Lung (tissue), 12 donors: Measurements from ENCODE around the gene TRPC3. TPM values are rescaled to one million over a fixed set of nuclear protein-coding genes. Genes with fewer than 3 reads are reported as not detected.
A peak's percentile ranks its signal among the peaks of the same experiment; 100 is the strongest.

ENCODE experiments used
- ATAC-seq: fragments of 200-7000 bp; cut with Tn5 transposase; one replicate; pipeline ENCODE4 v1.9.1; 2020; ENCODE audit warnings: moderate number of reproducible peaks; ENCODE audit not compliant: insufficient read depth, low FRiP score
- DNase-seq, 3 donors: peaks; one replicate each; pipeline ENCODE4 v3.0.0-alpha.2; 2013 to 2017
- H3K27ac ChIP-seq, 2 donors: one replicate each; pipeline ENCODE4 v1.5.1; 2013; ENCODE audit warnings: mild to moderate bottlenecking in 2 of 2, moderate library complexity in 2 of 2, control low read depth in 1 of 2, inconsistent platforms in 1 of 2, low read depth in 1 of 2, low read length in 1 of 2
- H3K27me3 ChIP-seq, 3 donors: one replicate each; pipeline ENCODE4 v1.5.1; 2013; ENCODE audit warnings: low read length in 2 of 3; ENCODE audit not compliant: control insufficient read depth in 3 of 3, insufficient read depth in 3 of 3
- H3K36me3 ChIP-seq, 4 donors: one replicate each; pipeline ENCODE4 v1.5.1; 2013; ENCODE audit warnings: low read length in 4 of 4, mild to moderate bottlenecking in 1 of 4, moderate library complexity in 1 of 4; ENCODE audit not compliant: control insufficient read depth in 4 of 4, insufficient read depth in 4 of 4
- H3K4me1 ChIP-seq, 5 donors: one replicate each; pipeline ENCODE4 v1.5.1; 2013; ENCODE audit warnings: low read length in 5 of 5, mild to moderate bottlenecking in 2 of 5, moderate library complexity in 1 of 5; ENCODE audit not compliant: control insufficient read depth in 5 of 5, insufficient read depth in 5 of 5
- H3K4me3 ChIP-seq: one replicate; pipeline ENCODE4 v1.5.1; 2013; ENCODE audit warnings: mild to moderate bottlenecking, control low read depth, moderate library complexity
- H3K9ac ChIP-seq, 2 donors: one replicate each; pipeline ENCODE4 v1.5.1; 2013; ENCODE audit warnings: low read length in 2 of 2, control low read depth in 1 of 2; ENCODE audit not compliant: insufficient read depth in 1 of 2
- H3K9me3 ChIP-seq, 4 donors: one replicate each; pipeline ENCODE4 v1.5.1; 2013; ENCODE audit warnings: low read length in 3 of 4, mild to moderate bottlenecking in 1 of 4, moderate library complexity in 1 of 4; ENCODE audit not compliant: control insufficient read depth in 4 of 4, insufficient read depth in 3 of 4
- WGBS, 2 donors: extraction: QIAGEN DNeasy Blood & Tissue Kit; methylation state at CpG; one replicate each; pipeline ENCODE4 v1.1.7; 2013; 5-methylcytosine and 5-hydroxymethylcytosine counted together
- polyA plus RNA-seq, 2 donors: library from polyadenylated mRNA; stranded (reverse); fragments of 200-250 nt; gene quantifications; one replicate each; pipeline ENCODE4 v1.2.1, GENCODE V29; 2013
- total RNA-seq, 2 donors: library from RNA; depleted of rRNA in 1 of 2; stranded (reverse); fragments of >200 nt in 1 of 2; gene quantifications; one replicate each; pipeline ENCODE4 v1.2.1, GENCODE V29; 2014 to 2021
- TF ChIP-seq, protein P1 (sequence below): IDR thresholded peaks from 2 replicates; pipeline ENCODE4 v1.5.1; 2012; ENCODE audit warnings: mild to moderate bottlenecking; ENCODE audit errors: control extremely low read depth, extremely low read depth
- donor health status: control.
- donor health status: control.
- donor health status: Bipolar disorder and iron deficiency.
- donor health status: healthy.
- donor health status: DM: yes; HTN: yes; CAD: no.

TRPC3 gene
- total and polyA plus RNA-seq, 4 donors, result 0.39 to 6.3 (median 0.57) TPM

DNA sequence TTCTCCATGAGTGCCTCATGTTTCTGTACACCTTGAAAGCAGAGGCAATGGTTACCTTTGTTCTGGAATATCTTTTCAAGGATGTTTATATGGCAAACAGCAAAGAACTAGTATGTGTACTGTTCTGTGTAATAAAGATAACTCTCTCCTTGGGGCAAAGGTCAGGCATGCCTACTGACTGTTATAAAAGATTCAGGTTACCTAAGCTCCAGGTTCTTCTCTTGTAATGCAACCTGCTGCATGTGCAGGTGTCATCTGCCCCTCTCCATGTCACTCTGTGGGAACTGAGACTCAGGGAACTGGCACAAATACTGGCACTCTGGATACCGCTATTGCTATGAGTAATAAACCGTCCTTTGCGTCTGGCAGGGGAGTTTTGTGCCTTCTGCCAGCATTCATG is 5.4 kb upstream of the TRPC3 start:
- no peaks in the 10 kb centered on the region for H3K36me3 ChIP-seq
- no peaks in the 10 kb centered on the region for H3K4me1 ChIP-seq
- no peak overlapping the region for H3K4me3 ChIP-seq
- DNase-seq, result no peak
- WGBS, 2 donors, result 94 to 96% methylated on average over 3 of the region's 3 CpGs
- H3K27ac ChIP-seq, result no peak overlapping the region
- ATAC-seq, result no peak
- no peaks in the 10 kb centered on the region for H3K9me3 ChIP-seq
- peaks cover 0 to 18% (median 6%) of the 10 kb centered on the region in 3 donors for H3K27me3 ChIP-seq
- TF ChIP-seq, protein P1, sequence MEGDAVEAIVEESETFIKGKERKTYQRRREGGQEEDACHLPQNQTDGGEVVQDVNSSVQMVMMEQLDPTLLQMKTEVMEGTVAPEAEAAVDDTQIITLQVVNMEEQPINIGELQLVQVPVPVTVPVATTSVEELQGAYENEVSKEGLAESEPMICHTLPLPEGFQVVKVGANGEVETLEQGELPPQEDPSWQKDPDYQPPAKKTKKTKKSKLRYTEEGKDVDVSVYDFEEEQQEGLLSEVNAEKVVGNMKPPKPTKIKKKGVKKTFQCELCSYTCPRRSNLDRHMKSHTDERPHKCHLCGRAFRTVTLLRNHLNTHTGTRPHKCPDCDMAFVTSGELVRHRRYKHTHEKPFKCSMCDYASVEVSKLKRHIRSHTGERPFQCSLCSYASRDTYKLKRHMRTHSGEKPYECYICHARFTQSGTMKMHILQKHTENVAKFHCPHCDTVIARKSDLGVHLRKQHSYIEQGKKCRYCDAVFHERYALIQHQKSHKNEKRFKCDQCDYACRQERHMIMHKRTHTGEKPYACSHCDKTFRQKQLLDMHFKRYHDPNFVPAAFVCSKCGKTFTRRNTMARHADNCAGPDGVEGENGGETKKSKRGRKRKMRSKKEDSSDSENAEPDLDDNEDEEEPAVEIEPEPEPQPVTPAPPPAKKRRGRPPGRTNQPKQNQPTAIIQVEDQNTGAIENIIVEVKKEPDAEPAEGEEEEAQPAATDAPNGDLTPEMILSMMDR, result no peak
- H3K9ac ChIP-seq, result no peak overlapping the region

DNA sequence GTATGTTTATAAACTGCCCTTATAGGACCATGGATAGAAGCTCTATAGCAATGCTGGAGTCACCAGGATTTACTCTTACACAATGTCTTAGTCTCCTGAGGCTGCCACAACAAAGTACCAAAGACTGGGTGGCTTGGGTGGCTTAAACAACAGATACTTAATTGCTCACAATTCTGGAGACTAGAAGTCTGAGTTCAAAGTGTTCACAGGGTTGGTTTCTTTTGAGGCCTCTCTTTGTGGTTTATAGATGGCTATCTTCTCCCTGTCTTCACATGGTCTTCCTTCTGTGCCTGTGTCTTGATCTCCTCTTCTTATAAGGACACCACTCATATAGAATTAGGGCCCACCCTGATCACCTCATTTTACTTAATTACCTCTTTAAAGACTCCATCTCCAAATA is 2.0 kb upstream of the TRPC3 start:
- ATAC-seq, result no peak
- no peak for DNase-seq
- no peaks in the 10 kb centered on the region for H3K9me3 ChIP-seq
- H3K4me1 ChIP-seq, result peaks cover 0 to 11% (median 0%) of the 10 kb centered on the region in 5 donors
- TF ChIP-seq, protein P1, result no peak
- H3K27me3 ChIP-seq, result peaks cover 0 to 26% (median 6%) of the 10 kb centered on the region in 3 donors
- no peak overlapping the region for H3K27ac ChIP-seq
- H3K9ac ChIP-seq, result no peak overlapping the region
- no peak overlapping the region for H3K4me3 ChIP-seq
- H3K36me3 ChIP-seq, result no peaks in the 10 kb centered on the region

DNA sequence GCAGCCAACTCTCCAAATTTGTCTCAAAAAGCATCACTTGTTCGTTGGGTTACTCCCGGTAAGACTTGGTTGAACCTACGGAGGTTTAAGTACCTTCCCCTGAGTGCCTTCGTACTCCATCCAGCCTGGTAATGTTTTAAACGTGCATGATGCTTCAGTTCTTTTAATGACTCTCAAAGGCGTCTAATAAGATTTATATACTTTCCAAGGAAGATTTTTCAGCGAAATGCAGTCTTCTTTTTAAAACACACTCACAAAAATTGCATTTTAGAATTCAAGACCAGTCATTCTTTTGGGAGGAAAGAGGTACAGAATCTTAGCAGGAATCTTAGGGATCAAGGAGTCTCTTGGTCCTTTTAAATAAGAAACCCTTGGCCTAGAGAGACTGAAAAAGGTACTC is 430 bp upstream of the TRPC3 start:
- H3K36me3 ChIP-seq, result no peaks in the 10 kb centered on the region
- no peak overlapping the region for H3K27ac ChIP-seq
- no peaks in the 10 kb centered on the region for H3K9me3 ChIP-seq
- DNase-seq (peak in 1 of 3 donors; percentile 44), ATAC-seq (no peak)
- TF ChIP-seq, protein P1, result no peak
- 38 to 45% methylated on average over 7 of the region's 7 CpGs for WGBS, 2 donors
- peaks cover 0 to 11% (median 2%) of the 10 kb centered on the region in 5 donors for H3K4me1 ChIP-seq
- H3K9ac ChIP-seq, result peak overlapping the region in 1 of 2 donors; percentile 34
- peaks cover 0 to 26% (median 6%) of the 10 kb centered on the region in 3 donors for H3K27me3 ChIP-seq
- no peak overlapping the region for H3K4me3 ChIP-seq
